GM19043 (cell line): Measurements from ENCODE around the gene TIMM17A.

Experiments
- ATAC-seq: cut with Tn5 transposase; IDR thresholded peaks from one replicate; pipeline ENCODE4 v1.9.1; 2021; ENCODE audit warnings: low read depth; ENCODE audit not compliant: unreplicated experiment

Gene TIMM17A

GRCh38 chr1:201955009-201955728 lies at the start of gene TIMM17A:
TIMM17A (plus strand) TSS chr1:201955503; CDS start chr1:201955527, 24 bp downstream.
- peak; percentile 99 for ATAC-seq

GRCh38 chr1:201906336-201906735 lies 49.0 kb upstream of the TIMM17A start:
- ATAC-seq, result no peak

DNA sequence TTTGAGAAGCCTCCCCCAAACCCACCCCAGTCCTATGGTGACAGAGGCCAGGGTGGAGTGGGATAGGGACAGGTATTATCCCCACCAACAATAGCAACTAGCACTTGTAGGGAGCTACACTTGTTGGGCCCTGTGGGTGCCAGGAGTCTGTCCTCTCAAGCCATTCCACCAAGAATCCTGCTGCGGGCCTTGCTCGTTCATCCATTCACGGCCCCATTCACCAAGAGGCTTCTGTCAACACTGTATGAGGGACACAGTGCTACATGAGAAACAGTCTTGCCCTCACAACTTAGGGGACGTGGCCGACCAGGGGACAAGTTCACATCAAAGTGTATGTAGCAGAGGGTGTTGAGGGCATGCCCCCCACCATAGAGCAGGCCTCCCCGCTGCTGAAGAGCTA lies 47.7 kb upstream of the TIMM17A start:
- no peak for ATAC-seq

- no peak for ATAC-seq
These were observed 43.3 kb upstream of the TIMM17A start for GRCh38 chr1:201911826-201912571.

- no peak for ATAC-seq
These were observed 42.5 kb upstream of the TIMM17A start for GRCh38 chr1:201912832-201913231.

- ATAC-seq, result no peak
These were observed 40.7 kb upstream of the TIMM17A start for GRCh38 chr1:201914456-201915235.

DNA sequence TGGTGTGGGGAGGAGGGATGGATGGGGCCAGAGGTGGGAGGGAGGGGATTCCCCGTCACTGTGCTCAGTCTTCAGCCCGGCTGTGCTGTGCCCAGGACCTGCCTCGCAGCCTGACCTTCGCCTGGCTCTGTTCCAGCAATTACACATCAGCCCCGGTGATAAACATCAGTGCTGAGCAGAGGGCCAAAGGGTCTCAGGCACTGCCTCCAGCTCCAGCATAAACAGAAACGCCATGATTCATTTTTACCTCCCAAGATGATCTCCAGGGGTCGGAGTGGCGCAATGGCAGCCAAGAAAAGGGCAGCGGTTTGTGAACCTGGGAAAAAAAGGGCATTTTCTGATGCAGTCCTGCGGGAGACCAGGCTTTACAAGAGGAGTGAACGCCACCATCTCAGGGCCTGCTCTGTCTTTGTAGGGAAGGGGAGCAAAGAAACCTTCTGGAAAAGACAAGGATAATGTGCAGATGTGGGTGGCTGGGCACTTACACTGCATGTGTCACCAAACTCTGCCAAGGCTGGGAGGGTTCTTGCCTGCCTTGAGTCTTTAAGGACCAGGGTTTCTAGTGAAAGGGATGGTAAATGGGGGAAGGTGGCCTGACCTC lies 38.6 kb upstream of the TIMM17A start:
- ATAC-seq, result no peak

DNA sequence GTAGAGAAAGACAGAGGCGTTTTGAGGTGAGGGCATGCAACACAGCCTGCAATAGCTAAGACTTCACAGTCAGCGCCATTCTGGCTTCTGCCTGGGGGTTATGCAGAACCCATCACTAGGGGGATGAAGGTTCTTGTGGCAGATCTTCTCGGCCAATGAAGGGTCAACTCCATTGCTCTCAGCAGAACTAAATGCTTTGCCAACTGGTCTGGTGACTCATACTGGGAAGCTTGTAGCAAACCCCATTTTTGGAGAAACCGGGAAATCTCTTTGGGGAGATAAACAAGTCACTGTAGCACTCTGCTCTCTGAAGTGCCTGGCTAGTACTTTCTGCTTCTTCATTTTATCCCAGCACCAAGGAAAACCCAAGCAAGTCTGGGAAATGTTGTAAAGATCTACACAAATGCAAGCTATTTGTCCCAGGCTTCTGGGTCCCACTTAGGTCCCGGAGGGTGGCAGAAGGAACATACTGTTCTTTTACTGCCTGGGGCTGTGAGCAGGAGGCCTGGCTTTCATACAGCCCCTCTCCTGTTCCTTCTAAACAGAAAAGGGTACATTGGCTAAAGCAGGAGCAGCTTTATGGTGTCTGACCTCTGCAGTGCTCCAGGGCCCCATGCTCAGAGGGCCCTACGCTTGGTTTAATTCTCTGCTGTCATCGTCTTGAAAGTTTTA lies 37.8 kb upstream of the TIMM17A start:
- ATAC-seq, result no peak

- ATAC-seq, result no peak
These were observed 37.0 kb upstream of the TIMM17A start for GRCh38 chr1:201918343-201918742.

DNA sequence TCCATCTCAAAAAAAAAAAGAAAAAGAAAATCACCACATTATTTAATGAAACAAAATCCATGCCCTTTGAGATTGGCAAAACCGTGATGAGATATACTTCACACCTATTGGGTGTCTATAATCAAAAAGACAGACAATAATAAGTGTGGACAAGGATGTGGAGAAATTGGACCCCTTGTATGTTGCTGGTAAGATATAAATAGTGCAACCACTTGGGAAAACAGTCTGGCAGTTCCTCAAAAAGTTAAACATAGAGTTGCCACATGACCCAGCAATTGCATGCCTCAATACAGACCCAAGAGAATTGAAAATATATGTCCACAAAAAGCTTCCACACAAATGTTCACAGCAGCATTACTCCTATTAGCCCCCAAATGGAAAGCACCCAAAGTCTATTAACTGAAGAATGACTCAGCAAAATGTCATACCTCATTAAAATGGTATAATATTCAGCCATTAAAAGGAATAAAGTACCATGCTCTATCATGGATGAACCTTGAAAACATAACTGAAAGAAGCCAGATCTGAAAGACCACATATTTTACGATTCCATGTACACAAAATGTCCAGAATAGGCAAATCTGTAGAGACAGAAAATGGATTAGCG lies 33.2 kb upstream of the TIMM17A start:
- no peak for ATAC-seq

DNA sequence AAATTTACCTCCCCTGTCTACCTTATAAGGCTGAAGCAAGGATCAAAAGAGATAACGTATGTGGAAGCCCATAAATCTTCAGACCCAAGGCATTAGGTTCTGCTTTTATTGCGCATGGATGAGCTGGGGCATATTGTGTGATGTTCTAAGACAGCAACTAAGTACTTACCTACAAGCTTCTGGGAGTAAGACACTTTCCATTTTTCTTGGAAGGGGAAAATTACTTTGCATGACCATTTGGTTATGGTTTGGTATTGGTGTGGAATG lies 30.1 kb upstream of the TIMM17A start:
- ATAC-seq, result no peak

GRCh38 chr1:201925981-201926645 lies 29.2 kb upstream of the TIMM17A start:
- no peak for ATAC-seq

DNA sequence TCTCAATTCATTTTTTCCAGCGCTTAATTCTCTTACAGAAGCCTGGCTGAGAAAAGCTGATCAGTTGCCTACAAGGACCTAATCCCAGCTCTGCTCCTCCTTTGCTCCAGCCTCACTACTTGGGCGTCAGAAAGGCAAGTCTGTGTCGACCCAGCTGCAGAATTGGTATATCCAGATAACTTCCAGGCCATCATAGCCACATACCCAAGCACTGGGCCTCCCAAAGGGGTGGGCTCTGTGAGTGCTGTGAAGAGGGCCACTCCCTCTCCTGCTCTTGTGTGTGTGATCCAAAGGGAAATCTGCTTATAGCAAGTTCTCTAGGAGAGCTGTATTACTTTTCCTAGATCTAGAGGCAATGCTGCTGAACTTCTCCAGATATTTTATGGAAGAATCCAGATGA lies 27.0 kb upstream of the TIMM17A start:
- no peak for ATAC-seq

GRCh38 chr1:201930137-201930536 lies 25.2 kb upstream of the TIMM17A start:
- no peak for ATAC-seq

- no peak for ATAC-seq
These were observed 24.5 kb upstream of the TIMM17A start for GRCh38 chr1:201930803-201931202.

DNA sequence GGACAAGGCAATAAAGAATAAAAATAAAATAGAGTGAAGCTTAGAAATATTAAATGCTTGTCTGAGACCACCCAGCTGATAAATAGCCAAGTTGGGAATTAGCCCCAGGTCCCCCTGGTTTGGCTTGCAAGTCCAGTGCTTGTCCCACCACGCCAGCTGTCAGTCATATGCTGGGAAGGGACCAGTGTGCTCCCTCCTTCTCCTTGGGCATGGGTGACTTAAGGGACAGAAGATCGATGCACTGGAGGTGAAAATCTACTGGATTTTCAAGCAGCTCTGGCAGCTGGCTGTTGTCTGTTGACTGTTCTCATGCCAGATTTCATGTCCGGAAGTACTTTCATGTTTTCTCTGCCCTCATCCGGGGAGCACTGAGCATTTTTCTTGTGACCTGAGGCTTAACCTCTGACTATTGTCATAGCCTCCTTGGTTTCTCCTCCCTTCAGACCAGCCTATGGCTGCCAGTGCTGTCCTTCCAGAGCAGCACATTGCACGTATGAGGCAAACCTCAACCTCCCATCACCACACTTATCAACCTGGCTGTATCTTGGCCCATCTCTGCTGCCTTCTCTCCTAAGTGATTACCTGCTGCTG lies 21.4 kb upstream of the TIMM17A start:
- no peak for ATAC-seq

DNA sequence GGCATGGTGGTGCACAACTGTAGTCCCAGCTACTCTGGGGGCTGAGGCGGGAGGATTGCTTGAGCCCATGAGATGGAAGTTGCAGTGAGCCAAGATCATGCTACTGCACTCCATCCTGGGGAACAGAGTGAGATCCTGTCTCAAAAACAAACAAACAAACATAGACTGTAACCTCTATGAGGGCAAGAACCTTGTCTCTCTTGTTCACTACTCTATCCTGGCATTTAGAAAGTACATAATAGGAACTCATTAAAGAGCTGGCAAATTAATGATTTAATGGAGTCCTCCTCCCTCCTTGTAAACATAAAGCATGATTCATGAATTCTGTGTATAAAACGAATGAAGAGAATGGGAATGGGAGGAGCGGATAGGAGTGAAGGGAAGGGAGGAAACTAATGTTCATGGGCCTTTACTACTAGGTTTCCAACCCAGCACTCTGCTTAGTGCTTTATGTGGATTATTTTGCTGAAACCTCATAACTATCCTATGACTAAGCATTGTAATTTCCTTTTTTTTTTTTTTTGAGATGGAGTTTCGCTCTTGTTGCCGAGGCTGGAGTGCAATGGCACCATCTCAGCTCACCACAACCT lies 17.6 kb upstream of the TIMM17A start:
- ATAC-seq, result no peak

DNA sequence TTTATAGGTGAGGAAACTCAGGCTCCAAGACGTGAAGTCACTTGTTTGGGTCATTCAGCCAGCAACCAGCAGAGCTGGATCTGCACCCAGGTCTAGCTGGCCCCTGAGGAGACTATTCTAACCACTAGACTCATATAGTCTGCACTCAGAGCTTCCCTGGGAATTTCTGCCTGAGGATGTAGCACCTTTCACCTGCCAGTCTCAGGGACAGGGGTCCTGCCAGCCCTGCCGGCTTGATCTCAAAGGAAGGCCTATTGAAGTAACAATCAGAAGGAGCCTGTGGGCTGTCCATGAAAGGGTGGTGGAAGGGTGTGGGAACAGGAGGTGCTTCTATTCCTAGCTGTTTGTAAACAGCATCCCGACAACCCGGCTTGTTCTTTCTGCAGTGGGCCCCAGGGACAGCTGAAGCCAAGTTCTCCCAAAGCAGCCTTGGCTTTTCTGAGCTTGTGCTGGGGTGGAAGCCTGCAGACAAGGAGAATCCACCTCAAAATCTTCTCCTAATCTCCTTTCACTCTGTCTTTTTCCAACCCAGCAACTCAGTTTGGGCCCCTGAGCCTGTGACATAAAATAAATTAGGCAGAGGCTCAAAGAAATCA lies 16.8 kb upstream of the TIMM17A start:
- no peak for ATAC-seq

GRCh38 chr1:201939148-201939547 lies 16.2 kb upstream of the TIMM17A start:
- no peak for ATAC-seq
